Motor neuron (in vitro differentiated cells): ENCODE data around the gene PTPRG. TPM values are rescaled to one million over a fixed set of nuclear protein-coding genes. Genes with fewer than 3 reads are reported as not detected.

Experiments
- ATAC-seq, 8 experiments: fragments of 200-7000 bp; cut with Tn5 transposase; replicated peaks in 6 of 8; 2 replicates each; pipeline ENCODE4 v1.8.0; 2021; ENCODE audit warnings: mild to moderate bottlenecking in 8 of 8, moderate library complexity in 8 of 8
- H3K27ac ChIP-seq, 2 donors: fragments of 250-450 bp; sonication (Bioruptor Pico); 2 replicates each; pipeline ENCODE4 v1.9.0; 2021; ENCODE audit warnings: antibody characterized with exemption in 2 of 2, mild to moderate bottlenecking in 2 of 2, moderate library complexity in 1 of 2
- H3K4me1 ChIP-seq, 2 donors: fragments of 250-450 bp; sonication (Bioruptor Pico); replicated peaks in 1 of 2; 2 replicates each; pipeline ENCODE4 v1.6.1; 2021; ENCODE audit warnings: antibody characterized with exemption in 2 of 2, mild to moderate bottlenecking in 2 of 2, moderate library complexity in 1 of 2
- H3K4me3 ChIP-seq, 5 donors: fragments of 250-450 bp; sonication (Bioruptor Pico); 2 replicates each; pipeline ENCODE4 v1.9.0; 2021; ENCODE audit warnings: antibody characterized with exemption in 5 of 5, mild to moderate bottlenecking in 5 of 5, moderate library complexity in 4 of 5
- WGBS, 10 experiments: fragments of 450-650 bp; shearing (Covaris generic); methylation state at CpG; one replicate each; pipeline ENCODE4 v1.0.0; 2022; 5-methylcytosine and 5-hydroxymethylcytosine counted together
- in situ Hi-C, 9 experiments: fragments of 400-800 bp; cut with MboI; loops; one replicate each; pipeline ENCODE4 v1.15.0; 2021; ENCODE audit warnings: low sequenced_read_pairs in 9 of 9, low pct_unique_long_range_greater_than_20kb in 2 of 9; ENCODE audit not compliant: unreplicated experiment in 9 of 9
- total RNA-seq, 8 experiments: library from RNA; unstranded; fragments of 300-600 nt; gene quantifications; 2 replicates each; pipeline versions ENCODE4 v1.2.3 to v1.2.4, GENCODE V29; 2022

The PTPRG gene
- total RNA-seq, 8 experiments from 2014 or later, result 15.9 to 75.2 (median 42.9) TPM

DNA sequence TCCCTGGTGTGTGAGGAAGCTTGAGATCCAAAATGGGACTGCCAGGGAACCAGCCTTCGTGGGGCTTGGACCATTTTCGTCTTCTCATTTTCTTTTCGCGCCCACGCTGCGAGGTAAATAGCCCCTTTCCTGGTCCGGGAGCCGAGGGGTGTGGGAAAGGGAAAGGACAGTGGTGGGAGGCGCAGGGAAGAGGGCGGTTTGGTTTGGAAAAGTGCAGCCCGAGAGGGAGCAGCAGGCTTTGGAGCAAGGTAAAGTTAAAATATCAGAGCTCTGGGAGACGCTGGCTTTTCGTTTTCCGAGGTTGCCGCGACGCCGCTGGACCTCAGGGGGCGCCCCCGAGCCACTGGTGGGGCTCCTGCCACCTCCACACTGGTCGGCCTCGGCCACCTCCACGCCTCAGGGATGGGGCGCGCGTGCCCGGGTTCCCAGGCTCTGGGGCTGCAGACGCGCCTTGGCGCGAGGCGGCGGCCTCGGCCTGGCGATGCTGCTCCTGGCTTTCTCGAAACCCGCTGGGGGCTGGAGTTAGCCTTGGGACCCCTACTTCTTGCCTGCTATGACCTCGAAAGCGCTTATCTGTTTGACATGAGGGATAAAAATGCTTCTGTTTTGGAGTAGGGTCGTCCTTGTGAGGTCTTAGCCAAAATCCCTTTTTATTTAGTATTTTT lies 3.2 kb downstream of the PTPRG start:
- in situ Hi-C loops, result loop anchor here in 6 of 9 experiments (10.0 to 25.0 kb wide), 5 partner anchors 273 to 630 kb away; no protein-coding TSS in a partner anchor
- peaks cover 9 to 17% of the 10 kb centered on the region in 2 donors for H3K4me1 ChIP-seq
- 0 to 30% (median 3%) methylated on average over 1 to 21 of the region's 40 CpGs; no CpG with 5 or more reads in 2 of the 10 experiments for WGBS, 10 experiments
- peak; percentile 7 to 68 (median 66) for ATAC-seq
- H3K4me3 ChIP-seq, result peak overlapping the region; percentile 54 to 93 (median 72)
- H3K27ac ChIP-seq, result peak overlapping the region in 1 of 2 donors; percentile 20

DNA sequence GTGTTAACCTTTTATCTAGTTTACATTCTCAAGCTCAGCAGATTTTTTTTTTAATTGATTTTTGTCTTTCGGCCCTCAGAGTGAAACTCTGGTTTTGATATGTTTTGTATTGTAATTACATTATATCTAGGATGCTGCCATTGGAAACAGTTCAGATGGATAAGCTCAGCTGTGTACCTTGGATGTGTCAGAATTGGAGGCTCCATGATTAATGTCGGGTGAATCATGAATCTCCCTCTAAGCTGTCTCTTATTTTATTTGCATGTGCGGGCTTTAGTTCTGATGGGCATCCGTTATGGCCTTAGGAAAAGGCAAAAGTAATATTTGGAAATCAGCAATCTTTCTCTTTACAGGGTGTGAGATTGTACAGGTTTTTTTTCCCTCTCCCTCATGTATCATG lies 4.2 kb downstream of the PTPRG start:
- H3K4me1 ChIP-seq, result peaks cover 9 to 23% of the 10 kb centered on the region in 2 donors
- in situ Hi-C loops, result loop anchor here in 6 of 9 experiments (10.0 to 25.0 kb wide), 5 partner anchors 272 to 629 kb away; no protein-coding TSS in a partner anchor
- ATAC-seq, result no peak
- 56 to 94% (median 71%) methylated on average over 1 to 4 of the region's 4 CpGs for WGBS, 10 experiments
- peak overlapping the region in 1 of 5 donors; percentile 93 for H3K4me3 ChIP-seq
- H3K27ac ChIP-seq, result no peak overlapping the region

DNA sequence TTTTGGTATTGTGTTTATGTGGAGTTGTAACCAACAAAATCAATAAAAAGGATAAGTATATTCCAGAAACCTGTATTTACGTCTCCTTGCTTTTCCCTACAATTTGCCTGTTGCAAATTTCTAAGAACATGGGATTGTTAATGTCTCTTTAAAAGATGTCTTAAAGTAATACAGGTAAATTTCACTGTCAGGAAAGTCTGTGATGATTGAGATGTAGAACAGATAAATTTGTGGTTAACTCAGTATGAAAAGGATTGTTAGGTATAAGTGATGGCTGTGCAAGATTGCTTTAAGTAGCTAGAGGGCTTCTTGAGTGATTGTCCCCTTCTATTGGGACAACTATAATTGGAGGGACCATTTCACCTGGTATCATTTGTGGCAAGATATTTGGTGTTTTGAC lies 6.8 kb downstream of the PTPRG start:
- 83 to 100% (median 93%) methylated on average over 1 of the region's 1 CpG; no CpG with 5 or more reads in 4 of the 10 experiments for WGBS, 10 experiments
- ATAC-seq, result no peak
- in situ Hi-C loops, result loop anchor here in 6 of 9 experiments (10.0 to 25.0 kb wide), 5 partner anchors 269 to 627 kb away; no protein-coding TSS in a partner anchor
- H3K4me1 ChIP-seq, result peaks cover 9 to 23% of the 10 kb centered on the region in 2 donors
- H3K27ac ChIP-seq, result no peak overlapping the region
- H3K4me3 ChIP-seq, result no peak overlapping the region

DNA sequence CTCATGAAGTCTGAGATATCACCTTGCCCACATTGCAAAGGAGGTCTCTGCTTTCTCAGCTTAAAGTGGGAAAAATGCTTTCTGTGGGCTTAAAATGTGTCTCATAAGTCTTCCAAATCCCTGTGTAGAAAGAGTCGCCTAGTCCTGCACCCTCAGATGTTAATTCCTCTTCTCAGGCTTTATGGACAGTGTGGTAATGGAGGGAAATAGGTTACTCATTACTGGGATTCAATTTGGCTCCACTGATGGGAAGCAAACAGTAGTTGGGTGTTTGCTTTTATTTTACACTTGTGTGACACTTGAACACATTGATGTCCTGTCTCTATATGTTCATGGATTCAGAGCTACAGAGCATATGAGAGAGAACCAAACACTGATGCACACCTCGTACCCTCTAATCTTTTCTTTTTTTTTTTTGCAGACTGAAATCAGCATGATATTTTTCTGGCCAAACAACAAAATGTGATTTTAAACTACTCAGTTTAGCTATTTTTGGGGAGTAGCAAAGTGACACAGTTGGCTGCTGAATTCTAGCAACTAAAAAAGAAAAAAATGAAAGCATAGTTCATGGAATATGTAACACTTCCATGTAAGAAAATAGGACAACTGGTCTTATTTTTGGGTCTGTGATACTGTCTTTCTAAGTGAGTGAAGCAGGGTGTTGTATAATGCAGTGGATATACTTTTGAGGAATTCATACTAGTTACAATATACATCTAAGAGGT lies 8.6 kb downstream of the PTPRG start:
- in situ Hi-C loops, result loop anchor here in 6 of 9 experiments (10.0 to 25.0 kb wide), 5 partner anchors 267 to 625 kb away; no protein-coding TSS in a partner anchor
- peak in 1 of 8 experiments; percentile 14 for ATAC-seq
- Histone ChIP-seq H3K4me1 (peaks cover 9 to 22% of the 10 kb centered on the region in 2 donors), H3K27ac (no peak overlapping the region), H3K4me3 (no peak overlapping the region)
- 14 to 100% (median 68%) methylated on average over 1 to 2 of the region's 2 CpGs; no CpG with 5 or more reads in 1 of the 10 experiments for whole genome bisulfite sequencing, 10 experiments

DNA sequence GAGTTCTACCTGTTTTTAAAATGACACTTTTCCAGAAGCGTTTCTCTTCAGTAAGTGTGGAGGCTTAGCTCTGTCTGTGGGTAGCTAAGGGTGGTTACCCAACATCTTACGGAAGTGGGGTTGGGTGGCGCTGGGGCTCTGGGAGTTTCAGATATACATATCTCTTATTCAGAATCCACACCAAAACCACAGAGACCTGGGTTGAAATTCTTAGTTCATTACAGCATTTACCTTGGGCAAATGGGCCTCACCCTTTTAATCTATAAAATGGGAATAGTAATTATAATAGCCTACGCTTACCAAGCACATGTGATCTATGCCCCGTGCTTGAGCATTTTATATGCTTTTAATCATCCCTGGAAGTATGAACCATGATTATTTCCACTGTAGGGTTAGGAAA lies 9.4 kb downstream of the PTPRG start:
- WGBS, 10 experiments, result 22 to 100% (median 77%) methylated on average over 1 to 5 of the region's 5 CpGs; no CpG with 5 or more reads in 2 of the 10 experiments

DNA sequence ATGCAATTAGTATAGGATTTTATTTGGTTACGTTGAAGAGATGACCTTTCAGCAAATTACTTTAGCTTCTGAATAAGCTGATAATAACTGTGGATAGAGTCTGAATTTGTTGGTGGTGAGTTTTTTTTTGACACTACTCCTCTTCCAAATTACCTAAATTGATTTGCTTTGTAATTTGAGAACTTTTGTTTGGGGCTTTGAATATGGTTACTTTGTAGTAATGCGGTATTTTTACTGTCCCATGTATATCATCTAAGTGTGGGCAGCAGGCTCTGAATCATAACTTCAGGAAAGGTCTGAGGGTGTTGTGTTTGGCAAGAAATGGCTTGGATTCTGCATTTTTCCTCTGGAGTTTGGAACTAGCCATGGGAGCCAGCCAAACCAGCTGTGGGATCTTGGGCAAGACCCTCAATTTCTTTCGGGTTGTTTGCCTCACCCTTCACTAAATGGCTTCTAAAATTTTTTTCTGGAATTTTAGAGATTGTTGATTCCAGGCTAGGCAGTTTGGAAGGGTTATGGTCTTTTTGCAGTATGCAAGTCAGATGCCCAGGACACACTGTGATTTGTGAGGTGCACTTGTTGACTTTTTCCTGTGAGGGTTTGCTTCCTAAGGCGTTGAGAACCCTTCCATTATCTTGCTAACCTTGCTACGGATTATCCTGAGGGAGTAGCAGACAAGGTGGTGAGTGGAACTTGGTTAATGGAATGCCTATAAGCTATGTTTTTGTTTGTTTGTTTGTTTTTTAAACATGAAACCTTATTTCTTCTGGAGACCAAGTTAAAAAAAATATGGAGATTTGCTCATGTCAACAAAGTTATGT lies 10.4 kb downstream of the PTPRG start:
- 50 to 91% (median 82%) methylated on average over 1 to 5 of the region's 5 CpGs; no CpG with 5 or more reads in 1 of the 10 experiments for WGBS, 10 experiments
- peak in 1 of 8 experiments; percentile 38 for ATAC-seq
- Histone ChIP-seq H3K4me1 (peaks cover 0 to 6% of the 10 kb centered on the region in 2 donors), H3K4me3 (no peak overlapping the region), H3K27ac (no peak overlapping the region)
- in situ Hi-C loops, result loop anchor here in 4 of 9 experiments (25.0 kb wide), 3 partner anchors 266 to 616 kb away; no protein-coding TSS in a partner anchor

More for the DNA sequence above, 9.4 kb downstream of the PTPRG start:
- H3K4me1 ChIP-seq, result peaks cover 1 to 14% of the 10 kb centered on the region in 2 donors
- H3K4me3 ChIP-seq, result no peak overlapping the region
- in situ Hi-C loops, result loop anchor here in 4 of 9 experiments (25.0 kb wide), 3 partner anchors 266 to 616 kb away; no protein-coding TSS in a partner anchor
- no peak overlapping the region for H3K27ac ChIP-seq
- peak in 1 of 8 experiments; percentile 21 for ATAC-seq

DNA sequence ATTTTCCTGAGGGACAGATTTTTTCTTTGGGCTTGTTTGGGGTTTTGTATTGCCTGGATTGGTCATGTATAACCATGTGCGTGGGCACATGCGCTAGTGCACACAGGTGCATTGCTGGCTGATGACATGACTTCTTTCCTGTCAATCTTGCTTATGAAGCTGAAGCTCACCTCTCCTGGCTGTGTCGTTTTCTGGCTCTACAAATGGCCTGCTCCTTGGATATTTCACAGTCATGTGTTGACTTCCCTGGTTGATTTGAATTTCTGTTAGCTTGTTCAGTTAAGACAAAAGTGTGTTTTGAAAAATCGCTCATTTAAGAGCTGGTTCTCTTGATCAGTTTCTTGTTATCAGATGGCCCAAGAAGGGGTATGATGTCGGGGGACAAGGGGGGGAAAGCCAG lies 11.5 kb downstream of the PTPRG start:
- Histone ChIP-seq H3K4me3 (no peak overlapping the region), H3K27ac (no peak overlapping the region)

DNA sequence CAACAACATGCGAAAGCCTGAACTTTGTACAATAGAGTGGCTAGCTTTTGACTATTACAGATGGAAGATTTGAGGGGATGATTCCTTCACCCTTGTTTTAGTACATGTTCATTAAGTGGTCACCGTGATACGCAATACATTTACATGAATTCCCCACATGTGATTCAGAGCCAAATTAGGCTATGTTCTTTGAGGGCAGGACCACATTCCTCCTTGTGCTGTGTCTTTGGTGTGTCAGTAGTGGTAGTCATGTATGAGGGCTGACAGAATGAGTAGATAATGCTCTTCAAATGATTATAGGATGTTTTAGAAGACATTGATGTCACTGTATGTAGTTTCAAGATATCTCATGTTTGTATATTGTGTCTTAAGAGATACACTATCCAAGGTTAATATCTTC lies 12.1 kb downstream of the PTPRG start:
- no peak overlapping the region for H3K4me3 ChIP-seq
- in situ Hi-C loops, result loop anchor here in 4 of 9 experiments (25.0 kb wide), 3 partner anchors 264 to 614 kb away; no protein-coding TSS in a partner anchor
- 0 to 86% (median 46%) methylated on average over 1 to 3 of the region's 3 CpGs; no CpG with 5 or more reads in 1 of the 10 experiments for WGBS, 10 experiments
- no peak overlapping the region for H3K27ac ChIP-seq
- no peak for ATAC-seq
- peaks cover 0 to 6% of the 10 kb centered on the region in 2 donors for H3K4me1 ChIP-seq

More for the DNA sequence above, 11.5 kb downstream of the PTPRG start:
- in situ Hi-C loops, result loop anchor here in 4 of 9 experiments (25.0 kb wide), 3 partner anchors 264 to 614 kb away; no protein-coding TSS in a partner anchor
- H3K4me1 ChIP-seq, result peaks cover 0 to 6% of the 10 kb centered on the region in 2 donors
- no peak for ATAC-seq
- WGBS, 10 experiments, result 91 to 100% (median 100%) methylated on average over 1 to 5 of the region's 5 CpGs; no CpG with 5 or more reads in 2 of the 10 experiments

DNA sequence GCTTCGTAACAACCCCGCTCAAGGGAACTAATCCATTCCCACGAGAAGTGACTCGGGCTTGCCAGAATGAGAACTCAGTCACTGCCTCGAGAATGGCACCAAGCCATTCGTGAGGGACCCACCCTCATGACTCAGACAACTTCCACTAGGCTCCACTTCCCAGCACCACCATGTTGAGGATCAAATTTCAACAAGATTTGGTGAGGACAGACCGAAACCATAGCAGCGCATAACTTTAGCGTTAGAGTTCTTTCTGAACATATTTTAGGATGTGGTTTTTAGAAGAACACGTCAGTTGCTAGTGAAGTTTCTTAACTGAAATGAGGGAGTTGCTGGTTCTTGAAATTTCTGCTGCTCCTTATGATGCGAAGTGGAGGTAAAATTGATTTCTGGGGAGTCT lies 13.5 kb downstream of the PTPRG start:
- H3K4me1 ChIP-seq, result peaks cover 0 to 3% of the 10 kb centered on the region in 2 donors

DNA sequence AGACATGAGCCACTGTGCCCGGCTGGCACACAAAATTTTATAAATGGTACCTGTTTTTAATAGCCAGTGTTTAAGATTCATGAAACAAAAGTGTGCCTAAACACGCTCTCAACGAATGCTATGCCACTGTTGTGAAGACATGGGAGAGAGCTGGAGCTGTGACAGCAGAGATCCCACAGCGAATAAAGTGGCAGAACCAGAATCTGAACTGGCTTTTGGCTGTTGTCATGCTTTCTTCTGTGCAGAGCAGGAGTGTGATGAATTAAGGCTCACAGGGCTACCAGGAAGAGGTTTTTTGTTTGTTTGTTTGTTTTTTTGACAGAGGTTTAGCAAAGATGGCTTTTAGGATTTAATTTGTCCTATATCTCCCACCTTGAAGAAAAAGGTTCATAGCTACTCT lies 14.5 kb downstream of the PTPRG start:
- H3K27ac ChIP-seq, result no peak overlapping the region
- H3K4me1 ChIP-seq, result no peaks in the 10 kb centered on the region
- WGBS, 10 experiments, result 60 to 100% (median 85%) methylated on average over 1 to 3 of the region's 4 CpGs; no CpG with 5 or more reads in 4 of the 10 experiments
- in situ Hi-C loops, result loop anchor here in 1 of 9 experiments (25.0 kb wide), 1 partner anchor 236 kb away; no protein-coding TSS in a partner anchor
- H3K4me3 ChIP-seq, result no peak overlapping the region
- no peak for ATAC-seq

More for the DNA sequence above, 13.5 kb downstream of the PTPRG start:
- in situ Hi-C loops, result loop anchor here in 4 of 9 experiments (25.0 kb wide), 4 partner anchors 237 to 612 kb away; no protein-coding TSS in a partner anchor
- no peak overlapping the region for H3K27ac ChIP-seq
- peak in 3 of 8 experiments; percentile 17 to 94 (median 88) for ATAC-seq
- H3K4me3 ChIP-seq, result no peak overlapping the region
- 22 to 100% (median 93%) methylated on average over 1 to 11 of the region's 11 CpGs; no CpG with 5 or more reads in 2 of the 10 experiments for WGBS, 10 experiments

DNA sequence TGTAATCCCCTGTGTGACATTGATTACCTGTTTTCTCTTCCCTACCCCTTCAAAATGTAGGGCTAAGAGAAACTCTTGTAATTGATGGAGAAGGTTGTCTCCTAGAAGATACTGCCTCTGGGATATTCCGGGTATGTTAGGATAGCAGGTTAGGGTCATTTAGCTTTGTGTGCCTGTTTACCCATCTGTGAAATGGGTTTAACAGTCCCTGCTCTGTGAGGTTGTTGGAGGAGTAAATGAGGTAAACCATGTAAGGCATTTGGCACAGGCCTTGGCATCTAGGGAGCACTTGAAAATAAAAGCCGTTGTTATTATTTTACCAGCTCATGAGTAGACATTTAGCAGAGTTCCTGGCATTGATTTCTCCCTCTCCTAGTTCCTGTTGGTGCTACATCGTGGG lies 16.4 kb downstream of the PTPRG start:
- in situ Hi-C loops, result loop anchor here in 1 of 9 experiments (25.0 kb wide), 1 partner anchor 235 kb away; no protein-coding TSS in a partner anchor
- H3K4me1 ChIP-seq, result no peaks in the 10 kb centered on the region
- ATAC-seq, result no peak

More for the DNA sequence above, 16.4 kb downstream of the PTPRG start:
- H3K4me3 ChIP-seq, result no peak overlapping the region
- WGBS, 10 experiments, result 97 to 100% (median 100%) methylated on average over 1 to 3 of the region's 3 CpGs; no CpG with 5 or more reads in 4 of the 10 experiments
- no peak overlapping the region for H3K27ac ChIP-seq
